Measurements from ENCODE around the gene ABAT.

- TF ChIP-seq ISL1 (CRISPR knock-in tag; IDR thresholded peaks at IDR 0.05) (no peak), CREB5 (CRISPR knock-in tag; IDR thresholded peaks at IDR 0.05; ENCODE audit: low read depth) (no peak), TCF4 (CRISPR knock-in tag; IDR thresholded peaks at IDR 0.05; ENCODE audit: borderline replicate concordance) (no peak), CSDC2 (CRISPR knock-in tag; IDR thresholded peaks at IDR 0.05) (no peak), ZFP3 (CRISPR knock-in tag; IDR thresholded peaks at IDR 0.05) (no peak), ARNTL (CRISPR knock-in tag; IDR thresholded peaks at IDR 0.05; ENCODE audit: borderline replicate concordance, low read depth) (no peak), OSR1 (CRISPR knock-in tag; IDR thresholded peaks at IDR 0.05) (no peak)
- TF ChIP-seq, protein P1, sequence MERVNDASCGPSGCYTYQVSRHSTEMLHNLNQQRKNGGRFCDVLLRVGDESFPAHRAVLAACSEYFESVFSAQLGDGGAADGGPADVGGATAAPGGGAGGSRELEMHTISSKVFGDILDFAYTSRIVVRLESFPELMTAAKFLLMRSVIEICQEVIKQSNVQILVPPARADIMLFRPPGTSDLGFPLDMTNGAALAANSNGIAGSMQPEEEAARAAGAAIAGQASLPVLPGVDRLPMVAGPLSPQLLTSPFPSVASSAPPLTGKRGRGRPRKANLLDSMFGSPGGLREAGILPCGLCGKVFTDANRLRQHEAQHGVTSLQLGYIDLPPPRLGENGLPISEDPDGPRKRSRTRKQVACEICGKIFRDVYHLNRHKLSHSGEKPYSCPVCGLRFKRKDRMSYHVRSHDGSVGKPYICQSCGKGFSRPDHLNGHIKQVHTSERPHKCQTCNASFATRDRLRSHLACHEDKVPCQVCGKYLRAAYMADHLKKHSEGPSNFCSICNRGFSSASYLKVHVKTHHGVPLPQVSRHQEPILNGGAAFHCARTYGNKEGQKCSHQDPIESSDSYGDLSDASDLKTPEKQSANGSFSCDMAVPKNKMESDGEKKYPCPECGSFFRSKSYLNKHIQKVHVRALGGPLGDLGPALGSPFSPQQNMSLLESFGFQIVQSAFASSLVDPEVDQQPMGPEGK (CRISPR knock-in tag; IDR thresholded peaks at IDR 0.05; ENCODE audit: borderline replicate concordance) = no peak
Observed at GRCh38 chr16:8675183-8676159, 1.1 kb downstream of the ABAT start.

Measured in SK-N-SH treated with all-trans-retinoic acid at 6 μM for 48 hours (cell line).